SK-N-SH (cell line): ENCODE data around the gene CCDC40.

ENCODE experiments used
- CTCF ChIP-seq: fragments of 200-600 bp; sonication (generic); IDR thresholded peaks from 2 replicates; pipeline ENCODE4 v1.6.1; 2017; ENCODE audit warnings: antibody characterized with exemption, mild to moderate bottlenecking, moderate library complexity
- EP300 ChIP-seq, 2 experiments: IDR thresholded peaks; 2 replicates each; pipeline versions ENCODE4 v1.4.0 to v1.6.1; 2012; ENCODE audit warnings: borderline replicate concordance in 1 of 2, low read depth in 1 of 2, low read length in 1 of 2
- FOSL2 ChIP-seq: IDR thresholded peaks from 2 replicates; pipeline ENCODE4 v1.4.0; 2012; ENCODE audit warnings: low read depth, mild to moderate bottlenecking, moderate library complexity, borderline replicate concordance
- POLR2AphosphoS5 ChIP-seq: IDR thresholded peaks from 2 replicates; pipeline ENCODE4 v1.6.1; 2012; ENCODE audit warnings: low read depth, low read length

- TF ChIP-seq FOSL2 (no peak), CTCF (no peak), EP300 (IDR thresholded peaks at IDR 0.05; ENCODE audit: borderline replicate concordance in 1 of 2, low read depth in 1 of 2, low read length in 1 of 2) (no peak), POLR2AphosphoS5 (no peak)
Measured at GRCh38 chr17:80002070-80002641, 34.3 kb upstream of the CCDC40 start.
